SK-N-SH treated with all-trans-retinoic acid at 6 μM for 48 hours (cell line): ENCODE data around the gene VWA5A.
"Not testable (repeated sequence)": the region's sequence is repeated elsewhere in the genome, so short reads cannot be mapped to it uniquely, and the experiment has no call there.

Source experiments
- ATAC-seq: fragments of 200-7000 bp; cut with Tn5 transposase; 3 replicates; pipeline ENCODE4 v1.9.1; 2020; ENCODE audit warnings: mild to moderate bottlenecking, moderate library complexity
- ARNTL ChIP-seq: fragments of 450-650 bp; formaldehyde crosslinking; IDR thresholded peaks from 2 replicates; pipeline ENCODE4 v1.5.0; 2020; ENCODE audit warnings: low read depth, mild to moderate bottlenecking, moderate library complexity, borderline replicate concordance
- CREB5 ChIP-seq: fragments of 250-450 bp; sonication (Bioruptor Pico); IDR thresholded peaks from 2 replicates; pipeline ENCODE4 v1.5.1; 2020; ENCODE audit warnings: low read depth, mild to moderate bottlenecking, moderate library complexity
- CSRNP3 ChIP-seq: fragments of 250-450 bp; sonication (Bioruptor Pico); IDR thresholded peaks from 2 replicates; pipeline ENCODE4 v1.5.1; 2021; ENCODE audit warnings: mild to moderate bottlenecking, moderate library complexity
- ESRRG ChIP-seq: fragments of 250-450 bp; sonication (Bioruptor Pico); IDR thresholded peaks from 2 replicates; pipeline ENCODE4 v1.6.1; 2021; ENCODE audit warnings: mild to moderate bottlenecking
- GLIS3 ChIP-seq: fragments of 250-450 bp; sonication (Bioruptor Pico); IDR thresholded peaks from 2 replicates; pipeline ENCODE4 v1.5.0; 2020; ENCODE audit warnings: mild to moderate bottlenecking, moderate library complexity
- OSR1 ChIP-seq: fragments of 250-450 bp; sonication (Bioruptor Pico); IDR thresholded peaks from 2 replicates; pipeline ENCODE4 v1.8.0; 2022; ENCODE audit warnings: moderate library complexity, mild to moderate bottlenecking, inconsistent platforms
- PATZ1 ChIP-seq: fragments of 250-450 bp; sonication (Bioruptor Pico); IDR thresholded peaks from 2 replicates; pipeline ENCODE4 v1.8.0; 2020; ENCODE audit warnings: mild to moderate bottlenecking, moderate library complexity, borderline replicate concordance
- POU6F1 ChIP-seq: fragments of 250-450 bp; sonication (Bioruptor Pico); IDR thresholded peaks from 2 replicates; pipeline ENCODE4 v1.8.0; 2021; ENCODE audit warnings: low read depth, mild to moderate bottlenecking, moderate library complexity, borderline replicate concordance
- PPARA ChIP-seq: fragments of 250-450 bp; sonication (Bioruptor Pico); IDR thresholded peaks from 2 replicates; pipeline ENCODE4 v1.5.0; 2020; ENCODE audit warnings: mild to moderate bottlenecking, borderline replicate concordance
- RARB ChIP-seq: fragments of 250-450 bp; sonication (Bioruptor Pico); IDR thresholded peaks from 2 replicates; pipeline ENCODE4 v1.8.0; 2021; ENCODE audit warnings: mild to moderate bottlenecking, moderate library complexity
- SNAI2 ChIP-seq: fragments of 250-450 bp; sonication (Bioruptor Pico); IDR thresholded peaks from 2 replicates; pipeline ENCODE4 v1.5.0; 2020; ENCODE audit warnings: mild to moderate bottlenecking, moderate library complexity
- TCF4 ChIP-seq: fragments of 250-450 bp; sonication (Bioruptor Pico); IDR thresholded peaks from 2 replicates; pipeline ENCODE4 v1.8.0; 2021; ENCODE audit warnings: mild to moderate bottlenecking, moderate library complexity, borderline replicate concordance
- TSHZ2 ChIP-seq: fragments of 250-450 bp; sonication (Bioruptor Pico); IDR thresholded peaks from 2 replicates; pipeline ENCODE4 v1.5.0; 2020; ENCODE audit warnings: mild to moderate bottlenecking, moderate library complexity
- ZC3H10 ChIP-seq: fragments of 250-450 bp; sonication (Bioruptor Pico); IDR thresholded peaks from 2 replicates; pipeline ENCODE4 v1.5.1; 2021; ENCODE audit warnings: mild to moderate bottlenecking, moderate library complexity
- ZFP3 ChIP-seq: fragments of 250-450 bp; sonication (Bioruptor Pico); IDR thresholded peaks from 2 replicates; pipeline ENCODE4 v1.5.0; 2020; ENCODE audit warnings: mild to moderate bottlenecking, moderate library complexity
- ZNF8 ChIP-seq: fragments of 450-650 bp; formaldehyde crosslinking; IDR thresholded peaks from 2 replicates; pipeline ENCODE4 v1.5.0; 2020; ENCODE audit warnings: mild to moderate bottlenecking, moderate library complexity

The VWA5A gene

GRCh38 chr11:124123622-124124021, 8.4 kb downstream of the VWA5A start:
- no peak for TF ChIP-seq TSHZ2 (CRISPR knock-in tag)
- no peak for TF ChIP-seq OSR1
- TF ChIP-seq ARNTL (CRISPR knock-in tag): no peak
- TF ChIP-seq CSRNP3 (CRISPR knock-in tag): no peak
- TF ChIP-seq, all 23 proteins: peak for 0
- no peak for ATAC-seq

- not testable (repeated sequence) for ATAC-seq
Measured at GRCh38 chr11:124127134-124127533, 11.9 kb downstream of the VWA5A start.

GRCh38 chr11:124143034-124143433, 27.8 kb downstream of the VWA5A start:
- TF ChIP-seq PATZ1 (CRISPR knock-in tag) (no peak), SNAI2 (no peak), TCF4 (CRISPR knock-in tag) (no peak), CSRNP3 (CRISPR knock-in tag) (no peak), ZNF8 (CRISPR knock-in tag) (no peak), ESRRG (no peak), RARB (CRISPR knock-in tag) (no peak), ZC3H10 (CRISPR knock-in tag) (no peak), TSHZ2 (CRISPR knock-in tag) (no peak), GLIS3 (CRISPR knock-in tag) (no peak), ARNTL (CRISPR knock-in tag) (no peak), CREB5 (CRISPR knock-in tag) (no peak), ZFP3 (CRISPR knock-in tag) (no peak), PPARA (CRISPR knock-in tag) (no peak), POU6F1 (CRISPR knock-in tag) (no peak)
- ATAC-seq: no peak
